Measurements from ENCODE around the gene CENPU. TPM values are rescaled to one million over a fixed set of nuclear protein-coding genes. Genes with fewer than 3 reads are reported as not detected.

Gene CENPU
- total RNA-seq, 1 experiment from 2014 or later: 124 TPM

GRCh38 chr4:184768296-184768695, 34.4 kb upstream of the CENPU start:
- no peaks in the 10 kb centered on the region for H3K27me3 Mint-ChIP-seq (ENCODE audit: low read depth)
- WGBS (ENCODE audit: extremely low coverage, insufficient read length, low lambda C conversion rate): no CpG with 5 or more reads among the region's 5 CpGs
- H3K9me3 ChIP-seq (ENCODE audit: control insufficient read depth, low read depth, low read length): no peaks in the 10 kb centered on the region

More at GRCh38 chr4:184768296-184768695, 34.4 kb upstream of the CENPU start:
- no peak overlapping the region for H4K8ac ChIP-seq (replicated peaks; ENCODE audit: insufficient read length, low read depth, low read length)
- no peak overlapping the region for H3K4ac ChIP-seq (ENCODE audit: low read depth, low read length)
- no peaks in the 10 kb centered on the region for H3K79me1 ChIP-seq (ENCODE audit: insufficient read depth, low read depth, low read length, poor library complexity, severe bottlenecking)
- H4K20me1 ChIP-seq (ENCODE audit: control insufficient read depth, insufficient read depth, insufficient read length): no peaks in the 10 kb centered on the region
- H3K56ac ChIP-seq (ENCODE audit: insufficient read length, low read depth, low read length): no peak overlapping the region
- TF ChIP-seq CTCF (conservative IDR thresholded peaks at IDR 0.05): no peak
- no peak overlapping the region for H4K5ac ChIP-seq (ENCODE audit: insufficient read length, low read depth, low read length)
- no peak overlapping the region for H3K9ac ChIP-seq (ENCODE audit: extremely low read depth, insufficient read length, low read length)
- Mint-ChIP-seq H3K4me3 (no peak overlapping the region), H3K9me3 (no peaks in the 10 kb centered on the region), H3K27ac (no peak overlapping the region), H3K36me3 (ENCODE audit: insufficient read depth in 1 of 3, low read depth in 3 of 3) (no peaks in the 10 kb centered on the region), H3K4me1 (no peaks in the 10 kb centered on the region)
- no peak overlapping the region for H2AFZ ChIP-seq (ENCODE audit: low read length)
- H4K91ac ChIP-seq (ENCODE audit: insufficient read length, low read depth, low read length): no peak overlapping the region
- H2AK5ac ChIP-seq (ENCODE audit: insufficient read length, low read length): no peak overlapping the region
- H2BK120ac ChIP-seq (ENCODE audit: low read depth, low read length, poor library complexity, severe bottlenecking): no peak overlapping the region
- H2BK20ac ChIP-seq (ENCODE audit: low read depth, low read length, poor library complexity, severe bottlenecking): no peak overlapping the region
- H3T11ph ChIP-seq (ENCODE audit: low read length): no peak overlapping the region
- no peak overlapping the region for H3K14ac ChIP-seq (ENCODE audit: insufficient read depth, low read length)
- no peak overlapping the region for H3K4me2 ChIP-seq (ENCODE audit: insufficient read depth, insufficient read length, low read length)
- H3K4me1 ChIP-seq (ENCODE audit: insufficient read depth, low read length): no peaks in the 10 kb centered on the region
- no peak overlapping the region for H3K27ac ChIP-seq (ENCODE audit: insufficient read length, low read depth, low read length)
- no peaks in the 10 kb centered on the region for H3K27me3 ChIP-seq (ENCODE audit: insufficient read depth, low read length)
- H2BK5ac ChIP-seq (ENCODE audit: insufficient read length, low read length): no peak overlapping the region
- no peak overlapping the region for H2BK15ac ChIP-seq (ENCODE audit: low read depth, low read length)
- DNase-seq: no peak
- H3K23ac ChIP-seq (ENCODE audit: insufficient read length, low read depth, low read length): no peak overlapping the region
- H3K23me2 ChIP-seq (ENCODE audit: insufficient read length, low read depth, low read length, poor library complexity, severe bottlenecking): no peaks in the 10 kb centered on the region
- H2BK12ac ChIP-seq (ENCODE audit: insufficient read length, low read depth, low read length): no peak overlapping the region
- no peaks in the 10 kb centered on the region for H3K79me2 ChIP-seq (ENCODE audit: insufficient read depth, low read length)
- H3K18ac ChIP-seq (ENCODE audit: insufficient read length, low read depth, low read length): no peak overlapping the region

All from H9 (cell line).